ENCODE results near the gene EHBP1.

Gene EHBP1

DNA sequence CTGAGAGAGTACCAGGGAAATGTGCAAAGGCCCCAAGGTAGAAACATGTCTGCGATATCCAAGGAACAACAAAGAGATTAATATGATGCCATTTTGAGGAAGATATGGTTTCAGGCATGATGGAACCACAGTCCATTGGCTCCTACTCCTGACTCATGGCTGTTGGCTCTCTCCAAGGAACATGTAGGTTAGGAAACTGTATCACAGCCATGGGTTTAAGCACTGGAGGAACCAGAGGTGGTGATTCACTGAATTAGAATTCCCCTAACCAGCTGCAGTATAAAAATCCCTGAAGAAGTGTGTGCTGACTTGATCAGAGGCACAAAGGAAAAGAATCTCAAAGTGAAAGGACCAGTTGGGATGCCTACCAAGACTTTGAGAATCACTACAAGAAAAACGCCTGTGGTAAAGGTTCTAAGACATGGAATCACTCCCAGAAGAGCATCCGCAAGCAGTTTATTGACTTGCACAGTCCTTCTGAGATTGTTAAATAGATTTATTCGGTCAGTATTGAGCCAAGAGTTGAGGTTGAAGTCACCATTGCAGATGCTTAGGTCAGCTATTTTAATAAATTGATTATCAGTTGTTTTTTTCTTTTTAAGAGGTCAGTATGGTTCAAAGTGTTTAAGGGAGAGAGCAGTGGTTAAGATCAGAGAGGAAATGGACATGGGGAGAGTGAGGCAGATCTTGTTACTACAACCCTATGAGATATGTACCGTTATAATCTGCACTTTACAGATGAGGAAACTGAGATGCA lies 234.4 kb downstream of the EHBP1 start:
- no peak for DNase-seq (ENCODE audit: low read depth)
- H3K4me3 ChIP-seq (ENCODE audit: low read depth, low read length), result no peak overlapping the region
- TF ChIP-seq POLR2A (IDR thresholded peaks at IDR 0.05; ENCODE audit: extremely low read depth, insufficient read length), result no peak
- no peak for TF ChIP-seq MAX (IDR thresholded peaks at IDR 0.05; ENCODE audit: low read depth, low read length)
- no peak for TF ChIP-seq CTCF (IDR thresholded peaks at IDR 0.05; ENCODE audit: low read depth, low read length)
- no peak for TF ChIP-seq MYC (IDR thresholded peaks at IDR 0.05; ENCODE audit: low read depth, low read length)

DNA sequence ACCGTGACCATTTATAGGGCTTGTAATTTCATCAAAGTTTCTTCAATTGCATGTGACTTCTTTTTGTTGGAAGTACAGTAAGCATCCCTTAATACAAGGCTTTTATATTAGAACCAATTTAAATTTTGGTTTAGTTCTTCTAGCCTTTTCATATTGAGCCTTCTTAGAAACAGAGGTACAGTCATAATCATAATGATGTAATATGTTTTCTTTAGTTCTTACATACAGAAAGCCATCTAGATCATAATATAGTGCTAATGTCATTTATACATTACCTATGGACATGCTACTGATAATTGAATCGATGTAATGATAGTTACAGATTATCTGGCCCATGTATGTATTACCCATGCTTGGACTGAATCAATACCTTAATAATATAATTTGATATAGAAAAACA lies 235.2 kb downstream of the EHBP1 start:
- no peak for DNase-seq (ENCODE audit: low read depth)
- H3K4me3 ChIP-seq (ENCODE audit: low read depth, low read length), result no peak overlapping the region
- TF ChIP-seq MYC (IDR thresholded peaks at IDR 0.05; ENCODE audit: low read depth, low read length) (no peak), POLR2A (IDR thresholded peaks at IDR 0.05; ENCODE audit: extremely low read depth, insufficient read length) (no peak), CTCF (IDR thresholded peaks at IDR 0.05; ENCODE audit: low read depth, low read length) (no peak), MAX (IDR thresholded peaks at IDR 0.05; ENCODE audit: low read depth, low read length) (no peak)

DNA sequence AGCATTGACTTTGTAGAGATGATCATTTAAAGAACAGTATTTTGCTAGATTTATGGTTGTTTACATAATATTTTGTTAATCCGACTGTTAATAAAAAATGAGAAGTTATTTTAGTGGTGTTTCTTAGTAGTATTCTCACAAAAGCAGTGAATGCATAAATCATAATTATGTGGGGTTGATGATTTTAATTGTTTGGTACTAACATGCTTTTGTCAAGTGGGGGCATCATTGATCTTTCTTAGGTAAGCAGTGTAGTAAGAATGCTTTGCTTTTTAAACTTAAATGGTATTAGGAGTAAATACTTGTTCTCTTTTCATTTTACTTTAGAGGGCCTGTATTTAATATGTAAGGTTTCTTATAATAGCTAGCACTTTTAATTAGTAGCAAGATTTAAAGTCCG lies 235.9 kb downstream of the EHBP1 start:
- no peak overlapping the region for H3K4me3 ChIP-seq (ENCODE audit: low read depth, low read length)
- DNase-seq (ENCODE audit: low read depth), result peak; percentile 11
- TF ChIP-seq MYC (IDR thresholded peaks at IDR 0.05; ENCODE audit: low read depth, low read length) (no peak), POLR2A (IDR thresholded peaks at IDR 0.05; ENCODE audit: extremely low read depth, insufficient read length) (no peak), MAX (IDR thresholded peaks at IDR 0.05; ENCODE audit: low read depth, low read length) (no peak), CTCF (IDR thresholded peaks at IDR 0.05; ENCODE audit: low read depth, low read length) (no peak)

DNA sequence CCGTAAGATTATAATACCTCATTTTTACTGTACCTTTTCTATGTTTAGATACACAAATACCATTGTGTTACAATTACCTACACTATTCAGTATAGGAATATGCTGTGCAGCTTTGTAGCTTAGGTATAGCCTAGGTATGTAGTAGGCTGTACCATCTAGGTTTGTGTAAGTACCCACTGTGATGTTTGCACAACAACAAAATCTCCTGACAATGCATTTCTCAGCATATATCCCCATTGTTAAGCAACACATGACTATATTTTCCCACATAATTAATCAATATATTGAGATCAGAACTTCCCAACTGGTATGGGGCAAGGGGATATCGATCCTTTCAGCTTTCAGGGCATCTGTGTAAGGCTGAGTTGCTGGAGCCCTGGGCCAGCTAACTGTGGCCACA lies 238.8 kb downstream of the EHBP1 start:
- DNase-seq (ENCODE audit: low read depth), result no peak
- no peak overlapping the region for H3K4me3 ChIP-seq (ENCODE audit: low read depth, low read length)
- TF ChIP-seq POLR2A (IDR thresholded peaks at IDR 0.05; ENCODE audit: extremely low read depth, insufficient read length) (no peak), MYC (IDR thresholded peaks at IDR 0.05; ENCODE audit: low read depth, low read length) (no peak), MAX (IDR thresholded peaks at IDR 0.05; ENCODE audit: low read depth, low read length) (no peak), CTCF (IDR thresholded peaks at IDR 0.05; ENCODE audit: low read depth, low read length) (no peak)

DNA sequence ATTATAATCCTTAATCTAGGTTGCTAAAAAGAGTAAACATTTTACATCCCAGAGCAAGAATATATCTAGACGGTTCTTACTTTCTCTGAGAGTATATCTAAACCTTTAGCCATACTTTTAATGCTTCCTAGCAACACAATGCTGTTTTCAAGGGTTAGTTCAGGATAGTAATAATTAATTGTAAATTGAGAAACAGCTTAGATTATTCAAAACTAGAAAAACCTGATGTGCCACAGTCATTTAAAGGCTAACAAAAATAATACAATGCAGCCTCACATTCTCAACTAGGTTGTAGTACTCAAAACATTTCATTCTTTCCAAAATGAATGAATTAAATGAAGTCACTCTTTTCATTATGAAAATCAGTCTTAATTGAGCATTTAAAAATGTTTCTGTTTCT lies 241.9 kb downstream of the EHBP1 start:
- TF ChIP-seq POLR2A (IDR thresholded peaks at IDR 0.05; ENCODE audit: extremely low read depth, insufficient read length) (no peak), CTCF (IDR thresholded peaks at IDR 0.05; ENCODE audit: low read depth, low read length) (no peak), MAX (IDR thresholded peaks at IDR 0.05; ENCODE audit: low read depth, low read length) (no peak), MYC (IDR thresholded peaks at IDR 0.05; ENCODE audit: low read depth, low read length) (no peak)
- H3K4me3 ChIP-seq (ENCODE audit: low read depth, low read length), result no peak overlapping the region
- DNase-seq (ENCODE audit: low read depth), result no peak
